Liver (tissue), 3 donors: ENCODE data around the gene SLC35A2.

Source experiments
- ATF3 ChIP-seq: IDR thresholded peaks from 2 replicates; pipeline ENCODE4 v1.6.1; 2016; ENCODE audit warnings: antibody characterized with exemption
- CTCF ChIP-seq: fragments of 150-350 bp; IDR thresholded peaks from 2 replicates; pipeline ENCODE4 v1.5.1; 2017; ENCODE audit warnings: improper control_type of control experiment, low read depth, low read length; ENCODE audit not compliant: missing input control
- EGR1 ChIP-seq, 2 donors: IDR thresholded peaks; 2 replicates each; pipeline ENCODE4 v1.6.1; 2016 to 2018; ENCODE audit warnings: antibody characterized with exemption in 2 of 2, low read depth in 2 of 2
- FOXA1 ChIP-seq: IDR thresholded peaks from 2 replicates; pipeline ENCODE4 v1.6.1; 2016; ENCODE audit warnings: antibody characterized with exemption
- GABPA ChIP-seq, 2 donors: IDR thresholded peaks in 1 of 2; conservative IDR thresholded peaks in 1 of 2; 2 replicates each; pipeline ENCODE4 v1.6.1; 2016; ENCODE audit warnings: antibody characterized with exemption in 2 of 2, mild to moderate bottlenecking in 1 of 2, moderate library complexity in 1 of 2
- JUND ChIP-seq, 2 donors: IDR thresholded peaks; 2 replicates each; pipeline ENCODE4 v1.6.1; 2016; ENCODE audit warnings: antibody characterized with exemption in 2 of 2
- MAX ChIP-seq: IDR thresholded peaks from 2 replicates; pipeline ENCODE4 v1.6.1; 2016; ENCODE audit warnings: antibody characterized with exemption
- RAD21 ChIP-seq, 2 donors: IDR thresholded peaks; 2 replicates each; pipeline ENCODE4 v1.6.1; 2016; ENCODE audit warnings: antibody characterized with exemption in 2 of 2, mild to moderate bottlenecking in 2 of 2
- REST ChIP-seq: IDR thresholded peaks from 2 replicates; pipeline ENCODE4 v1.6.1; 2016; ENCODE audit warnings: antibody characterized with exemption, mild to moderate bottlenecking
- RXRA ChIP-seq, 2 donors: IDR thresholded peaks; 2 replicates each; pipeline ENCODE4 v1.6.1; 2017 to 2018; ENCODE audit warnings: antibody characterized with exemption in 2 of 2, mild to moderate bottlenecking in 1 of 2
- SP1 ChIP-seq: IDR thresholded peaks from 2 replicates; pipeline ENCODE4 v1.6.1; 2018; ENCODE audit warnings: antibody characterized with exemption, mild to moderate bottlenecking
- TAF1 ChIP-seq: conservative IDR thresholded peaks from 2 replicates; pipeline ENCODE4 v1.6.1; 2016; ENCODE audit warnings: antibody characterized with exemption, mild to moderate bottlenecking
- YY1 ChIP-seq: IDR thresholded peaks from 2 replicates; pipeline ENCODE4 v1.6.1; 2016; ENCODE audit warnings: antibody characterized with exemption, mild to moderate bottlenecking
- ZBTB33 ChIP-seq: IDR thresholded peaks from 2 replicates; pipeline ENCODE4 v1.6.1; 2016; ENCODE audit warnings: antibody characterized with exemption
- donor health status: healthy.
- donor health status: healthy.

GRCh38 chrX:48927123-48927522 is 15.7 kb upstream of the SLC35A2 start:
- TF ChIP-seq YY1 (no peak), CTCF (no peak), FOXA1 (no peak), MAX (no peak), TAF1 (no peak), RAD21 (IDR thresholded peaks at IDR 0.05) (no peak), EGR1 (IDR thresholded peaks at IDR 0.05; ENCODE audit: low read depth in 2 of 2) (no peak), SP1 (no peak), JUND (IDR thresholded peaks at IDR 0.05) (no peak), REST (no peak), ATF3 (no peak), GABPA (IDR thresholded peaks at IDR 0.05 in 1 of 2, conservative IDR thresholded peaks at IDR 0.05 in 1 of 2) (no peak), RXRA (IDR thresholded peaks at IDR 0.05) (no peak), ZBTB33 (no peak)
